Measurements from ENCODE around the gene DNAAF8.
"Not testable (repeated sequence)": the region's sequence is repeated elsewhere in the genome, so short reads cannot be mapped to it uniquely, and the experiment has no call there.

Gene DNAAF8

DNA sequence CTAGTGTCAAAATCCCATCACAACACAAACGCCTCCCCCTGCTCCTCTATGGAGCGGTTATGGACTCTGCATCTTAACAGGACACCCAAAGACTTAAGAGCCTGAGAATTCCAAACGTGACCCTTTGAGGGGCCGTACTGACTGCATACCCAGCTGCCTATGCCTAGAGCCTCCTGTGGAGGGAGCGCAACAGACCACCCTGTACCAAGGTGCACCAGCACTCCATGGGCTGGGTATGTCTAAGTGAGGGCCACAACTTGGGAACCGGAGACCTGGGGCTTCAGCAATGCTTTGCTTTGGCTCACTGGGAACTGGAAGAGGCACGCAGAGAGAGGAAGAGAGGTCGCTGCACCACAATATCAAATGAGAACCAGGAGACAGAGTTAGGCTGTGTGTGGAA is 5.7 kb upstream of the DNAAF8 start:
- DNase-seq = no peak

DNA sequence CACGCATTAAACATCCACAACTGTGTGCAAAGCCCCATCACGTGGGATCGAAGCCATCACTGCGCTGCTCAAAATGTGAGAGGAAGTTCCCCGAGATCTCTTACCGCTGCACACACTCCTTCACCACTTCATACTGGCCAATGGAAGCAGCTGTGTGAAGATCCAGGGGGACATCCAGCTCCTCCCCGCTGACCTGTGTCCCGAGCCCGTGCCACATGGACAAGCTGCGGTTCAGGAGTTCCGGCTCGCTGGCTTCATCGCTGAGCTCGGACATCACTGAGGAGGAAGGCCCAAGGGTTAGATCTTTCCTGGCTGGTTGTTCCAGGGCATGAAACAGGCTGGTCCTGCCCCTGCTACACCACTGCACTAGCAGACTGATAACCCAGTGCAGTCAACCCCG is 4.5 kb upstream of the DNAAF8 start:
- DNase-seq = no peak

- DNase-seq = no peak
These were observed 1.1 kb upstream of the DNAAF8 start for GRCh38 chr16:4733211-4733742.

- no peak for DNase-seq
These were observed 632 bp upstream of the DNAAF8 start for GRCh38 chr16:4733747-4734062.

- peak; percentile 65 for DNase-seq
These were observed 596 bp downstream of the DNAAF8 start for GRCh38 chr16:4734730-4735535.

DNA sequence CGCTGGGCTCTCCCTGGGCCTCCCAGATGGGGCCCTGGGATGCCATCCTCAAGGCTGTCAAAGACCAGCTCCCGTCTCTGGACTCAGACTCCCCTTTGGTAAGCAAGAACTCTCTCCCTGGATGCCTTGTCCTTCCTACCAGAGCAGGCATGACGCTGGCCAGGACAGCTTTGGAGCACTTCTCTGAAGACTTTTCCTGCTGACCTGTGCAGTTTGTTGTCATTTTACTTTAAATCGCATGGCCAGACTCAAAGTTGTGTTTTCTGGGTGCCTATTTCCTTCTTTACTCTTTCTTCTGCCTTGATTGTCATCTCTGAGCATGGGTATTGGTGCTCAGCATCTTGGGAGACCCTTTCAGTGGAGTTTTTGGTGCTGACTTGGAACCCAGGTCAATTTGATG is 2.2 kb downstream of the DNAAF8 start:
- no peak for DNase-seq

DNA sequence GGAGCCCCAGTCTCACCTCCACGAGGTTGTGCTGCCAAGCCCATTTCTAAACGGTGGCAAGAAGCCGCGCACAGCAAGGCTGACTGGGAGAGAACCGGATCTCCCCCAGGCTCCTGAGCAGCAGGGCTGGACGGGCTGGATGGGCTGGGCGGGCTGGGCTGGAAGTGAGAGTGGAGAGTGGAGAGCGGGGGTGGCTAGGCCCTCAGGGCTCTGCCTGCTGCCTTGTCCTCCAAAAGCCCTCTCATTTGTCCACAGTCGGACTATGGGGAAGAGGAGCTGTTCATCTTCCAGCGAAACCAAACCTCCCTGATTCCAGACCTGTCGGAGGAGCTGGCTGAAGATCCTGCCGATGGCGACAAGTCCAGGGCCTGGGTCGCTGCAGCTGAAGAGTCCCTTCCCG is 3.2 kb downstream of the DNAAF8 start:
- DNase-seq = no peak

DNA sequence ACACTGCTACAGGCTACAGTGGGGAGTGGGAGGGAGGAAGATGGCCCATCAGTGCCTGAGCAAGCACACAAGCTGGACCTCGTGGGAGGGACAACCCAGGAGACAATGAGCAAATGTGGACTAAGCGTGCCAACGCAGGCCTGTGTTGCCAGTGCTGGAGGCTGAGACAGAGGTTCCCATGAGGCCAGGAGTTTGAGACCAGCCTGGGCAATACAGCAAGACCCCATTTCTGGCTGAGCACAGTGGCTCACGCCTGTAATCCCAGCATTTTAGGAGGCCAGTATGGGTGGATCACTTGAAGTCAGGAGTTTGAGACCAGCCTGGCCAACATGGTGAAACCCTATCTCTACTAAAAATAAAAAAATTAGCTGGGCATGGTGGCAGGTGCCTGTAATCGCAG is 4.0 kb downstream of the DNAAF8 start:
- DNase-seq = not testable (repeated sequence)

GRCh38 chr16:4743226-4743878 is 9.0 kb downstream of the DNAAF8 start:
- peak; percentile 2 for DNase-seq

DNA sequence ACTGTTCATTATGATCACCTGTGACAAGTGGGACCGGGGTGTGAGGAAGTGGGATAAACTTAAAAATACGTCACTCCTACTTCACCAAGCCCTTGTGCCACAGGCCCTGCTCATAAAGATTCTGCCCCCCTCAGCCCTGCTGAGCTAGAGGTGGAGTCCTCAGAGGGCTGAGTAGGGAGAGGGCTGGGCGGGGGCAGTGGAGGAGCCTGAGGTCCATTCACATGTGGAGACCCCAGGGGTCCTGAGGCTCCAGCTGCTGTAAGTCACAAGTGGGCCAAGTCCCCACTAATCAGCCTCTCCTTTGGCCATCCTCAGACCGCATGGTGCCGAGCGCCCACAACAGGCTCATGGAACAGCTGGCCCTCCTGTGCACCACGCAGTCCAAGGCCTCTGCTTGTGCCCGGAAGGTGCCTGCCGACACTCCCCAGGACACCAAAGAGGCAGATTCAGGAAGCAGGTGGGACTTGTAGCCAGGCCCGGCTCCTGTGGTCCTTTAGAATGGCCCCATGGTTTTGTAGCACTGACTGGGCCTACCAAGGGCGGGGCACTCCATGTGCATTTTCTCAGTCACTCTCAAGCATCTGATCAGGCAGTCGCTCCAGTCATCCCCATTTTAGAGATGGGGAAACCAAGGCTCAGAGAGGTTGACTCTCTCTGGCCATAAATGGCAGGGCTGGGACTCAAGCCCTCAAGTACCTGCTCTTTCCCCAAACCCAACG is 10.4 kb downstream of the DNAAF8 start:
- no peak for DNase-seq

- DNase-seq = no peak
These were observed 10.9 kb downstream of the DNAAF8 start for GRCh38 chr16:4745274-4745569.

- DNase-seq = no peak
These were observed 11.9 kb downstream of the DNAAF8 start for GRCh38 chr16:4746215-4746614.

DNA sequence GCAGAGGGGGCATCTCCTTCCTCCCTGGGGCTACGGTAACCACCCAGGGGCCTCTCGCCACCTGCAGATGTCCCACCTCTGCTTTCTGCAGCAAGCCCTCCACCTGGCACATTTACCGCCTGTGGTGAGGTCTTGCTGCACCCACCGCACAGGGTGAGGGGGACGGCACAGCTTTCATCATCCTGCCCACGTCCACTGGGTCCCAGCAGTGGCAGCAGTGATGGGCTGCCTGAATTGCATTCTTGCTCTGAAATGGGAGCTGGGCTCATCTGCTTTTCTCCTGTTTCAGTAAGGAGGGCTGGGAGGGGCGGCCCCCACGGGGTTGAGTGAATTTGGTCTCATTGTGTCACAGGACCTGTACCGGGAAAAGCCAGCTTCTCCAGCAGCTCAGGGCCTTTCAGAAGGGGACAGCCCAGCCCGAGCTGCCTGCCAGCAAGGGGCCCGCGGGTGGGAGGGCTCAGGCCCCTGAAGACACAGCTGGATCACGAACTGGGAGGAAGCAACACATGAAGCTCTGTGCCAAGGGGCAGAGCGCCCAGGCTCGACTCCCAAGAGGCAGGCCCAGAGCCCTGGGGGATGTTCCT is 12.7 kb downstream of the DNAAF8 start:
- no peak for DNase-seq

DNA sequence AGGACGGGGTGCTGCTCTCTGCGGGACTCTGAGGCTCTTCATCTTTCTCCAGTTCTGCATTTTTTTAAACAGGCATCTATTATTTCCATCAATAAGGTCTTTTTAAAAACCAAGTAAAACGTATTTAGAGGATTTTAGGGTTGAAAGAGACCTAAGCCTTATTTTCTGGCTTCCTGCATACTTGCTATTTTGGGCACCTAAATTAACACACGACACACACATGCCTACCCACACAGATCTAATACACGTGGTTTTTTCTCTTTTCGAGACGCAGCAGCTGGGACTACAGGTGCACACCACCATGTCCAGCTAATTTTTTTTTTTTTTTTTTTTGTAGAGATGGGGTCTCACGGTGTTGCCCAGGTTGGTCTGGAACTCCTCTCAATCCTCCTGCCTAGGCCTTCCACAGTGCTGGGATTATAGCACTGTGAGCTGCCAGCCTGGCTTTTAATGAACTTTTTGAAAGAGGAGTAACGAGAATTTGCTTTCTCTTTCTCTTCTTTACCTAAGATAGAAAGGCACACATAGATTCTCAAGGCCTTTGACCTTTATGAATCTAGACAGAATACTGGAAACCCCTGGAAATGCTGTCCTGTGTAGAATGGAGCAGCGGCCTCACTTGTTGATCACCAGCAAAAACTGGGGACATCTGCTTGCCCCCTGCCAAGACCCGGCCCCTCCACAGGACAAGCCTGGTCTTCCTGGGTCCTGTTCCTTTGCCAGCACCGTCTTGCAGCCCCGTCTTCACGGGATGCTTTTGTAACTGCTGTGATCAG is 13.8 kb downstream of the DNAAF8 start:
- no peak for DNase-seq

- DNase-seq = no peak
These were observed 14.5 kb downstream of the DNAAF8 start for GRCh38 chr16:4748682-4749411.

DNA sequence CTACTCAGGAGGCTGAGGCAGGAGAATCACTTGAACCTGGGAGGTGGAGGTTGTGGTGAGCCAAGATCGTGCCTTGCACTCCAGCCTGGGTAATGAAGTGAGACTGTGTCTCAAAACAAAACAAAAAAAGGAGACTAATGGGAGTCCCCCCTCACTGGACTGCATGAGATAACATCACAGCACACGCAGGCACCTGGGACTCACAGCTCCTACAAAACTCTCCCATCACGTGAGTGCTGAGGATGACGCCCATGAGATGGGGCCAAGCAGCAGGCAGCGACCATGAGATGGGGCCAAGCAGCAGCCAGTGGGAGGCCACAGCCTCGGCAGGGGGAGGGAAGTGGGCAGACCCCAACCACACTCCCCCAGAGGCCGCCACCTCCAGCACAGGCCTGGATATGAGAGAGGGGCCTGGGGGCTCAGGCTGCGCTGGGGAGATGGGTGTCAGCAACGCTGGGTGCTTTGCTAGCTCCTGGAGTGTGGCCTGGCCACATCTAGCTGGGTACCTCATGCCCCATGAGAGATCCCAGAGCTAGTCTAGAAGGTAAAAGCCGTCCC is 15.4 kb downstream of the DNAAF8 start:
- DNase-seq = no peak

GRCh38 chr16:4750896-4751295 is 16.6 kb downstream of the DNAAF8 start:
- no peak for DNase-seq

GRCh38 chr16:4752351-4753100 is 18.2 kb downstream of the DNAAF8 start:
- DNase-seq = no peak

DNA sequence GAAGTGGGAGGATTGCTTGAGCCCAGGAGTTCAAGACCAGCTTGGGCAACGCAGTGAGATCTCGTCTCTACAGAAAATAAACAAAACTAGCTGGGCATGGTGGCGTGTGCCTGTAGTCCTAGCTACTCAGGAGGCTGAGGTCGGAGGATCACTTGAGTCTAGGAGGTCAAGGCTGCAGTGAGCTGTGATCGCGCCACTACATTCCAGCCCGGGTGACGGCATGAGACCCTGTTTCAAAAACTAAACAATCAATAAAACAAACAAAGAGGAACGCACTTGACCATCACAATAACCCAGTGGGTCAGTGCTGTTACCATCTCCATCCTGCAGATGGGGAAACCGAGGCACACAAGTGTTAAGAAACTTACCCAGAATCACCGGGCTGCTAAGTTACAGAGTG is 18.9 kb downstream of the DNAAF8 start:
- DNase-seq = no peak

- DNase-seq = no peak
These were observed 20.5 kb downstream of the DNAAF8 start for GRCh38 chr16:4754865-4755264.

- DNase-seq = no peak
These were observed 21.4 kb downstream of the DNAAF8 start for GRCh38 chr16:4755687-4756086.
